Measurements from ENCODE around the gene CSK.

The CSK gene

DNA sequence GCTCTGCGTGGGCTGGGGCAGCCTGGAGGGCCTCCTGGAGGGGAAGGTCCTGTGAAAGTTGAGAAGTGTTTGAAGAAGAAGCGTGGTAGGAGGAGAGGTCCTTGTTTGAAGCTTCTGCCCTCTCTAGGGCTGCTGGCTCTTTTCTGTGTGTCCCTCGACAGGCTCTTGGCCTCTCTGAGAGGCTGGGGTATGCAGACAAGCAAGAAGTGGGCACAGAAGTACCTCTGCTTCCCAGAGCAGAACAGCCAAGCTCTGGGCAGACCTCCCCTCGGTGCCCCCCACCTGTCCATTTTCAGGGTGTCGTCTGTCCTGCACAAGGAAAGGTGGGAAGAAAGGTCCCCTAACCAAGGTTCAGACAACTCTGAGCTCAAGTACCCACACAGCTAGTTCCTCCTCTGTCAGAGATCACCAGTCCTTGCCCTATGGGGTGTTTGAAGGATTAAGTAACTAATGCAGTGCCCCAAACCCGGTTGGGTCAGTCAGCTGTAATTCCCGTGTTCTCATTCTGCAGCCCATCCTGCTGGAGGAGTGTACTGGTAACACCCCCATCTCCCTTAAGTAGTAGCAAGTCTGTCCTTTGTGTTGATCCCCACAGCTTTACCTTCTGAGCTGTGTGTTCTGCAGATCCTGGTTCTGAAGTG, 6.3 kb downstream of the CSK start:
- no peak for DNase-seq

- DNase-seq: no peak
Observed at GRCh38 chr15:74788683-74789151, 6.8 kb downstream of the CSK start.

- no peak for DNase-seq
Observed at GRCh38 chr15:74789171-74789631, 7.3 kb downstream of the CSK start.

- DNase-seq: no peak
Observed at GRCh38 chr15:74789741-74790079, 7.8 kb downstream of the CSK start.

- no peak for DNase-seq
Observed at GRCh38 chr15:74790080-74790916, 8.4 kb downstream of the CSK start.

GRCh38 chr15:74791007-74791406, 9.1 kb downstream of the CSK start:
- DNase-seq: no peak

DNA sequence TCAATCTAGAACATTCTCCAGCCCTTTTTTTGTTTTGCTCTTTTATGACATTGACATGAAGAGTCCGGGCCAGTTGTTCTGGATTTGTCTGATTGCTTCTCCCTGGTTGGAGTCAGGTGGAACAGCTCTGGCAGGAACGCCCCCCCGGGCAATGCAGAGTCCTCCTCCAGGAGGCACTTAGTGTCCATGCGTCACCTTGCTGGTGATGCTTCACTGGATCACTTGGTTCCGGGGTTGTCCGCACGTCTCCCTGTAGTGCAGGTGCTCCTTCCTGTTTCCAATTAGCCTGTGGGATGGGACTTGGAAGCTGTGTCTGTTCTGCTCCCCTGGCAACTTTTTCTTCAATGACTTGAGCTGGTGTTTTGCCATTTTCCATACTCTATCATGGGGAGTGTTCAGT, 9.8 kb downstream of the CSK start:
- no peak for DNase-seq

- DNase-seq: no peak
Observed at GRCh38 chr15:74792227-74793016, 10.5 kb downstream of the CSK start.

GRCh38 chr15:74793135-74794028, 11.5 kb downstream of the CSK start:
- no peak for DNase-seq

DNA sequence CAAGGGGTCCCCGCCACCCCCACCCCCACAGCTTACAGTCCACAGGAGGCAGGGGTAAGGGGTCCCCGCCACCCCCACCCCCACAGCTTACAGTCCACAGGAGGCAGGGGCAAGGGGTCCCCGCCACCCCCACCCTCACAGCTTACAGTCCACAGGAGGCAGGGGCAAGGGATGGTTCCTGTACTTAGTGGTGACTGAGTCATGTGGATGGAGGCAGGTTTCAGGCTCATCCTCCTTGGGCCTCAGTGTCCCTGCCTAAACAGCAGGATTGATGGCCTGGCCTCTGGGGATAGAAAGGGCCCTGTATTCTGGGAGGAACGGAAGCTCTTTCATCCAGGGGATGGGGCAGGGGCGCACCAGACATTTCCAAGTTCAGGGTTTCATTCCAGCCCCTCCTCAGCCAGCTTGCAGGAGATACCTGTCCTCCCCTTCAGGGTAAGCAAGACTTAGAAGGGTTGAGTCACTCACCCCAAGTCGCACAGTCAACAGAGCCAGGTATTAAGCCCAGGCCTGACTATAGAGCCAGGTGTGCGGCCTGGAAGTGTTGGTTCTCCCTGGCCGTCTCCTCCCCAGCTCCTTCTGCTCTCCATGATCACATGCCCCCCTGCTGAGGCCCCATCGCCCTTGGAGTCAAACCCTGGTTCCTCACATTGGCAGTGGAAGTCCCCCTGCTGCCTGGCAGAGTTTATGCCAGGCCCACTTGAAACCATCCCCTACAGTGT, 12.5 kb downstream of the CSK start:
- no peak for DNase-seq

GRCh38 chr15:74794970-74795349, 13.1 kb downstream of the CSK start:
- DNase-seq: no peak

DNA sequence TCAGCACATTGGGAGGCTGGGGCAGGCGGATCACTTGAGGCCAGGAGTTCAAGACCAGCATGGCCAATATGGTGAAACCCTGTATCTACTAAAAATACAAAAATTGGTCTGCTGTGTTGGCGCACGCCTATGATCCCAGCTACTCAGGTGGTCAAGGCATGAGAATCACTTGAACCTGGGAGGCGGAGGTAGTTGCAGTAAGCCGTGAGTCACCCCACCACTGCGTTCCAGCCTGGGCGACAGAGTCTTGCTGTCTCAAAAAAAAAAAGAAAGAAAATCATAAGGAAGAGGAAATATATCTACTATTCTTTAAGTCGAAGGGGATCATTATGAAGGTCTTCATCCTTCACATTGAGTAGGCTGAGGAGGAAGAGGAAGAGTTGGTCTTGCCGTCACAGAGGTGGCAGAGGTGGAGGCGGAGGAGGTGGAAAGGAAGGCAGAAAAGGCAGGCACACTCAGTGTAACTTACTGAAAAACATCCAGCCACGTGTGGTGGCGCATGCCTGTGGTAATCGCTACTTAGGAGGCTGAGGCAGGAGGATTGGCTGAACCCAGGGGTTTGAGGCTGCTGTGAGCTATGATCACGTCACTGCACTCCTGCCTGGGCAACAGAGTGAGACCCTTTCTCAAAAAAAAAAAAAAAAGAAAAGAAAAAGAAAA, 14.2 kb downstream of the CSK start:
- no peak for DNase-seq

- no peak for DNase-seq
Observed at GRCh38 chr15:74798388-74799254, 16.7 kb downstream of the CSK start.

DNA sequence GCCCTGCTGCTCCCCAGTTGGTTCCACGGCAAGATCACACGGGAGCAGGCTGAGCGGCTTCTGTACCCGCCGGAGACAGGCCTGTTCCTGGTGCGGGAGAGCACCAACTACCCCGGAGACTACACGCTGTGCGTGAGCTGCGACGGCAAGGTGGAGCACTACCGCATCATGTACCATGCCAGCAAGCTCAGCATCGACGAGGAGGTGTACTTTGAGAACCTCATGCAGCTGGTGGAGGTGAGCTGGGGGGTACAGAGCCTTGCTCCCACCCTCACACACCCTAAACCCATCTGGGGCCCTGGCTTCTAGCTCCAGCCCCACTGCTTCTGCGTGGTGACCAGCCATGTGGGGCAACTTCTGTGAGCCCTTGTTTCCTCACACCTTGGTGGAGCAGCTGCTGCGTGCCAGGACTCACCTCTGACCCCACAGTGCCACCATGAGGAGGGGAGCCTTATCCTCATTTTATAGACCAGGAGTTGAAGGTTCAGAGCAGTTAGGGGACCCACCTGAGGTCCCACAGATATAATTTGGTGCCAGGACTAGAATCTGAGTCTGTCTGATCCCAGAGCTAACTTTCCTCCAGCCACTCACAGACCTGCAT, 17.5 kb downstream of the CSK start:
- no peak for DNase-seq

GRCh38 chr15:74799856-74800558, 18.1 kb downstream of the CSK start:
- DNase-seq: no peak

- DNase-seq: no peak
Observed at GRCh38 chr15:74800559-74801094, 18.7 kb downstream of the CSK start.

GRCh38 chr15:74801311-74801997, 19.6 kb downstream of the CSK start:
- DNase-seq: no peak

GRCh38 chr15:74802290-74802689, 20.4 kb downstream of the CSK start:
- no peak for DNase-seq
